GM18861 (cell line): ENCODE data around the gene OR7C1.
"Not testable (repeated sequence)": the region's sequence is repeated elsewhere in the genome, so short reads cannot be mapped to it uniquely, and the experiment has no call there.

ENCODE experiments used
- ATAC-seq: cut with Tn5 transposase; IDR thresholded peaks from one replicate; pipeline ENCODE4 v1.9.1; 2021; ENCODE audit not compliant: unreplicated experiment

Gene OR7C1

GRCh38 chr19:14785102-14785793, 49.7 kb downstream of the OR7C1 start:
- not testable (repeated sequence) for ATAC-seq

- ATAC-seq = not testable (repeated sequence)
Measured at GRCh38 chr19:14784730-14785101, 50.3 kb downstream of the OR7C1 start.

GRCh38 chr19:14783410-14783998, 51.5 kb downstream of the OR7C1 start:
- not testable (repeated sequence) for ATAC-seq

- ATAC-seq = no peak
Measured at GRCh38 chr19:14782626-14783409, 52.2 kb downstream of the OR7C1 start.

GRCh38 chr19:14781713-14782536, 53.1 kb downstream of the OR7C1 start:
- not testable (repeated sequence) for ATAC-seq

GRCh38 chr19:14780622-14781225, 54.3 kb downstream of the OR7C1 start:
- not testable (repeated sequence) for ATAC-seq

GRCh38 chr19:14779151-14779550, 55.8 kb downstream of the OR7C1 start:
- ATAC-seq = no peak

GRCh38 chr19:14778110-14778845, 56.7 kb downstream of the OR7C1 start, which contains the start of gene ADGRE2:
Gene ADGRE2, minus strand, starts transcription at chr19:14778560. Its CDS starts 1,804 bp downstream, at chr19:14776756.
- not testable (repeated sequence) for ATAC-seq

GRCh38 chr19:14777645-14778044, 57.3 kb downstream of the OR7C1 start:
- ATAC-seq = not testable (repeated sequence)

GRCh38 chr19:14775869-14776586, 59.0 kb downstream of the OR7C1 start:
- ATAC-seq = no peak

GRCh38 chr19:14775326-14775725, 59.7 kb downstream of the OR7C1 start:
- not testable (repeated sequence) for ATAC-seq

GRCh38 chr19:14774373-14774772, 60.6 kb downstream of the OR7C1 start:
- no peak for ATAC-seq

- ATAC-seq = not testable (repeated sequence)
Measured at GRCh38 chr19:14773722-14774121, 61.3 kb downstream of the OR7C1 start.

GRCh38 chr19:14772995-14773394, 62.0 kb downstream of the OR7C1 start:
- ATAC-seq = no peak

GRCh38 chr19:14772467-14772866, 62.5 kb downstream of the OR7C1 start:
- ATAC-seq = no peak

GRCh38 chr19:14770944-14771839, 63.8 kb downstream of the OR7C1 start:
- ATAC-seq = no peak

- no peak for ATAC-seq
Measured at GRCh38 chr19:14770136-14770535, 64.8 kb downstream of the OR7C1 start.

- no peak for ATAC-seq
Measured at GRCh38 chr19:14769201-14769600, 65.8 kb downstream of the OR7C1 start.
